DMS53 treated with DMSO at 0.1 percent for 48 hours (cell line): Measurements from ENCODE around the gene C10orf105.

ENCODE experiments used
- DNase-seq: peaks from one replicate; lab custom pipeline; 2025; ENCODE audit not compliant: unreplicated experiment; lab: John Stamatoyannopoulos, UW

C10orf105 gene

GRCh38 chr10:71751515-71752224, 32.1 kb upstream of the C10orf105 start:
- DNase-seq: no peak

- DNase-seq: no peak
These were observed 31.4 kb upstream of the C10orf105 start for GRCh38 chr10:71750986-71751385.

DNA sequence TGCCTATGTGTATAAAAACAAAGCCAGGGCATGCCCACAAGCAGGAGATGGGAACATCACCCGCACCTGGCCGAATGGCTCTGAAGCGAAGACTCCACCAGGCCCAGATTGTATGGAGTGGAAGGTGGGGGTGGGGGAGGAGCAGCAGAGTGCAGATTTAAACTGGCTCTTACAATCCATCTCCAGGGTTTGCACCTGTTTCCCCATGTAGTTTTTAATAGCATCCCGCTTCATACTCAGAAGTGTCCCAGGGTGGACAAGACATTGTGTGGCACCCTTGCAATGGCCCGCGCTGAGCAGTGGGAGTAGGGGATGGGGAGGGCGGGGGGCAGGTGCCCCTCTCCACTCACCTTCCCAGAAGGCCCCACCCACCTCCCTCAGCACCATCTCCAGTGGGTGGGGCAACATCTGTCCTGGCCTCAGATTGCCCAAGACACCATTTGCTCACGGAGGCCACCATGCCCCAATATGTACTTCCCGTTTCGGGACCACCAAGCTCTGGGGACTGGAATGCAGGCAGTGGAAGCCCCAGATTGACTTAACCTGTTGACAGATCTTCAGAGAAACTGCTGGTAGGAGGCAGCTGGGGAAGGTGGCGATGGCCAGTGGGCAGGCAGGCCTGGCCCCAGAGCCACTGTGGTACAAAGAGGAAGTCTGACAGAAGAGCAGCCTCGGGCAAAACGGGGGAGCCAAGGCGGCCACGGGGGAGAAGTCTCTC, 30.7 kb upstream of the C10orf105 start:
- no peak for DNase-seq

- no peak for DNase-seq
These were observed 29.8 kb upstream of the C10orf105 start for GRCh38 chr10:71749396-71749795.

- DNase-seq: no peak
These were observed 29.2 kb upstream of the C10orf105 start for GRCh38 chr10:71748671-71749191.

GRCh38 chr10:71747551-71748523, 28.3 kb upstream of the C10orf105 start:
- DNase-seq: no peak

DNA sequence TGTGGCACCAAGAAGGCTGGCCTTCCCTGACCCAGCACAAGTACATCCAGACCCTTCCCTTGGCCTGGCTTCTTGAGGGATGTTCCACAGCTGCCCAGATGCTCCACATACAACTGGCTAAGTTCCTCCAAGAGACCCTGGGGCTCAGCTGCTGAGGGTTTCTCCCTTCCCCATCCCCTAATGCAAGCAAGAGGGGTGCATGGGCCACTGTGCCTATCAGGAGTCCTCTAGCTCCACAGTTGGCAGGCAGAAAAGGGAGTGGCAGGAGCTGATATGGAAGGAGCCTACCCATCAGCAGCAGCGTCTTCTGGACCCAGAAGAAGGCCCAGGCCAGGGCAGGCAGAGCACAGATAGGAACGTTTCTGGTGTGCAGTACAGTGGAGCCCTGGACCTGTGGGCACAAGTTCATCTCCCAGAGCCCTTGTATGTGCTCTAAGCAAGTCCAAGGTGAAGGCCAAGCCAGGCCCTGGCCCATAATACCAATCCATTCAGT, 27.5 kb upstream of the C10orf105 start:
- no peak for DNase-seq

- DNase-seq: no peak
These were observed 26.9 kb upstream of the C10orf105 start for GRCh38 chr10:71746344-71747037.

GRCh38 chr10:71745664-71746250, 26.2 kb upstream of the C10orf105 start:
- DNase-seq: no peak

GRCh38 chr10:71744897-71745663, 25.5 kb upstream of the C10orf105 start:
- no peak for DNase-seq

DNA sequence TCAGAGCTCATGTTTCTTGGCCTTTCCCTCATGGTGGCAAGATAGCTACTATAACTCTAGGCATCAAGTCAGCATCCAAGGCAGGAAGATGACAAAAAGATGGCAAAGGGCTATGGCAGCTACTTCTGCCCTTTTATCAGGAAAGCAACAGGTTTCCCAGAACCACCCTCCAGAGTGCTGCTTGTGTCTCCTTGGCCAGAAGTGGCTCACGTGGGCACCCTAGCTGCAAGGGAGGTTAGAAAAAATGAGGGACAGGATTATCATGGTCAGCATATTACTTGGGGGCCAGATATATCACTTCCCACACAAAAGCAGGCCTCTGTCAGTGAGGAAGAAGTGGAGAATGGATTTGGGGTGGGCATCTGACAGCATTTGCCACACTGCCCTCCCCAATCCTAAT, 24.3 kb upstream of the C10orf105 start:
- DNase-seq: no peak

DNA sequence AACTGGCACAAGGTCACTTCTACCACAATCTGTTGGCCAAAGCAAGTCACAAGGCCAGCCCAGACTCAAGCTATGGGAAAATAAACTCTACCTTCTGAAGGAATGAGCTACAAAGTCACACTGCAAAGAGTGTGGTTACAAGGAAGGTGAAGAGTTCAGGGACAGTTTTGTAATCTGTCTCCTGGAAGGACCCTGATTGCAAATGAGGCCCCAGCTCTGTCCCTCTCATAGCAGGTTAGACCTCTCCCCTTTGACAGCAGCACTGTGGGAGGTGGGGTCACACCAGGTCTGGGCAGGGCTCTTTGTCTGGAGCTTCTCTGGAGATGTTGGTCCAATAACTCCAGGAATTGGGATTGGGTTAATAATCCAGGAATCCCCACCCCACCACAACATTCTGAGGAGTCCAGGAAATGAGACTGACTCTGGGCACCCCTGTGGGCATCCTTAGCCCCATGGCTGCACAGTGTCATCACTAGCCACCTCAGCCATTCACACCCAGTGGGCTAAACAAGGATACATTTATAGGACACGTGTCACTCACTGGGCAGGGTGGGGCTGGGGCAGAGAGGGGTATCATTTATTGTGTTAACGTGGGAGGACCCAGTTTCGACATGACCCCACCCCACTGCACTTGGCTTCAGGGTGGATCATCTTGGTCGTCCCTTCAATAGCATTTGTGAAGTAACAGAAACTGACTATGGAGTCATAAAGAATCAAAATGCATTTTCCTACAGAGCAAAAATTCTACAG, 23.7 kb upstream of the C10orf105 start:
- DNase-seq: no peak

GRCh38 chr10:71742301-71743088, 22.9 kb upstream of the C10orf105 start:
- DNase-seq: no peak

DNA sequence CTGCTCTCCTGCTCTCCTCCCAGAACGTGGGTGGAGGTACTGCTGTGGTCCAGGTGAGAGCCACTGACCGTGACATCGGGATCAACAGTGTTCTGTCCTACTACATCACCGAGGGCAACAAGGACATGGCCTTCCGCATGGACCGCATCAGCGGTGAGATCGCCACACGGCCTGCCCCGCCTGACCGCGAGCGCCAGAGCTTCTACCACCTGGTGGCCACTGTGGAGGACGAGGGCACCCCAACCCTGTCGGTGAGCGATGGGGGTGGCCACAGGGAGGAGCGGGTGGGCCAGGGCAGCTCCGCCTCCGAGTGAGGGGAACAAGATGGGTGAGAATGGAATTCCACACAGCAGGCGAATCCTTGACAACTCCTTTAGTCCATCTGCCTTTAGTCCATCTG, 22.1 kb upstream of the C10orf105 start:
- no peak for DNase-seq

GRCh38 chr10:71741029-71741428, 21.5 kb upstream of the C10orf105 start:
- no peak for DNase-seq

- no peak for DNase-seq
These were observed 20.6 kb upstream of the C10orf105 start for GRCh38 chr10:71740069-71740653.

- no peak for DNase-seq
These were observed 19.9 kb upstream of the C10orf105 start for GRCh38 chr10:71739358-71739900.
